A549 (cell line): ENCODE results near the gene NEK8.

Experiments
- CTCF ChIP-seq: fragments of >200 bp; sonication (Bioruptor Twin); formaldehyde crosslinking; IDR thresholded peaks from 3 replicates; pipeline ENCODE4 v1.5.1; 2016
- KDM1A ChIP-seq: fragments of 200-600 bp; sonication (generic); IDR thresholded peaks from 2 replicates; pipeline ENCODE4 v1.6.1; 2016; ENCODE audit warnings: low read depth, mild to moderate bottlenecking
- REST ChIP-seq: fragments of 200-600 bp; sonication (generic); IDR thresholded peaks from 2 replicates; pipeline ENCODE4 v1.6.1; 2016; ENCODE audit warnings: antibody characterized with exemption, mild to moderate bottlenecking, moderate library complexity
- RFX5 ChIP-seq: fragments of 450-650 bp; IDR thresholded peaks from 2 replicates; pipeline ENCODE4 v1.7.1; 2014; ENCODE audit warnings: antibody characterized with exemption, mild to moderate bottlenecking, moderate library complexity
- SREBF2 ChIP-seq: fragments of 450-650 bp; IDR thresholded peaks from 2 replicates; pipeline ENCODE4 v1.6.1; 2014; ENCODE audit warnings: mild to moderate bottlenecking, moderate library complexity

DNA sequence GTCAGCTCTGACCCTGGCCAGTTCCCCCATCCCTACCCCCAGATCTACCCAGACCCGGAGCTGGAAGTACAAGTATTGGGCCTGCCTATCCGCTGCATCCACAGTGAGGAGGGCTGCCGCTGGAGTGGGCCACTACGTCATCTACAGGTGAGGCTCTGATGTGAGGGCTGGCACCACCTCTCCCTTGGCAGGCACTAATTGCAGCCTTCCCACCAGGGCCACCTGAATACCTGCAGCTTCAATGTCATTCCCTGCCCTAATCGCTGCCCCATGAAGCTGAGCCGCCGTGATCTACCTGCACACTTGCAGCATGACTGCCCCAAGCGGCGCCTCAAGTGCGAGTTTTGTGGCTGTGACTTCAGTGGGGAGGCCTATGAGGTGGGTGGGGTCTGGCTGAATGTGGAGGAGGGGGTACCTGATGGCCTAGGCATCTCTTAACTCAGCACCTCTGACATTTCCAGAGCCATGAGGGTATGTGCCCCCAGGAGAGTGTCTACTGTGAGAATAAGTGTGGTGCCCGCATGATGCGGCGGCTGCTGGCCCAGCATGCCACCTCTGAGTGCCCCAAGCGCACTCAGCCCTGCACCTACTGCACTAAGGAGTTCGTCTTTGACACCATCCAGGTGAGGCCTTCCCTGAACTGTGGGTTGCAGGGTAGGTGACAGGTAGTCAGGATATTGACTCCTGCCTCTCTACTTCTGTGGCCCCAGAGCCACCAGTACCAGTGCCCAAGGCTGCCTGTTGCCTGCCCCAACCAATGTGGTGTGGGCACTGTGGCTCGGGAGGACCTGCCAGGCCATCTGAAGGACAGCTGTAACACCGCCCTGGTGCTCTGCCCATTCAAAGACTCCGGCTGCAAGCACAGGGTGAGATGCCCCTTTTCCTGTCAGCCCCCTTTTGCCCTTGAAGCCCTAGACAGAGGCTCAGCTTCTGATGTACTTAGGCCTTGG, 19.5 kb downstream of the NEK8 start:
- TF ChIP-seq CTCF (no peak), SREBF2 (no peak), REST (no peak), RFX5 (no peak), KDM1A (no peak)
